Measurements from ENCODE around the gene CACUL1. TPM values are rescaled to one million over a fixed set of nuclear protein-coding genes. Genes with fewer than 3 reads are reported as not detected.

The CACUL1 gene
- total RNA-seq, 4 donors from 2014 or later: 36.4 to 46.3 (median 41.9) TPM

DNA sequence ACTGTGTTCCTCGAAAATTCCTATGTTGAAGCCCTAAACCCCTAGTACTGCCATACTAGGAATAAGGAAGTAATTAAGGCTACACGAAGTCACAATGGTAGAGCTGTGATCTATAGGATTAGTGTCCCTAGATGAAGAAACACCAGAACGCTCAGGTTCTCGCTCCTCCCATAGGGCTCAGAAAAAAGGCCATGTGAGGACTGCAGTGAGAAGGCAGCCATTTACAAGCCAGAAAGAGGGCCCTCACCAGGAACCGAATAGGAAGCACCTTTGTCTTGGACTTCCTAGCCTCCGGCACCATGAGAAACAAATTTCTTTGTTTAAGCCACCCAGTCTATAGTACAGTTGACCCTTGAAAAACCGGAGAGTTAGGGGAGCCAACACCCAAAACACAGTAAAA, 46.2 kb downstream of the CACUL1 start:
- ATAC-seq (ENCODE audit: low FRiP score) (no peak), DNase-seq (ENCODE audit: low spot score) (no peak)
- TF ChIP-seq, protein P1, sequence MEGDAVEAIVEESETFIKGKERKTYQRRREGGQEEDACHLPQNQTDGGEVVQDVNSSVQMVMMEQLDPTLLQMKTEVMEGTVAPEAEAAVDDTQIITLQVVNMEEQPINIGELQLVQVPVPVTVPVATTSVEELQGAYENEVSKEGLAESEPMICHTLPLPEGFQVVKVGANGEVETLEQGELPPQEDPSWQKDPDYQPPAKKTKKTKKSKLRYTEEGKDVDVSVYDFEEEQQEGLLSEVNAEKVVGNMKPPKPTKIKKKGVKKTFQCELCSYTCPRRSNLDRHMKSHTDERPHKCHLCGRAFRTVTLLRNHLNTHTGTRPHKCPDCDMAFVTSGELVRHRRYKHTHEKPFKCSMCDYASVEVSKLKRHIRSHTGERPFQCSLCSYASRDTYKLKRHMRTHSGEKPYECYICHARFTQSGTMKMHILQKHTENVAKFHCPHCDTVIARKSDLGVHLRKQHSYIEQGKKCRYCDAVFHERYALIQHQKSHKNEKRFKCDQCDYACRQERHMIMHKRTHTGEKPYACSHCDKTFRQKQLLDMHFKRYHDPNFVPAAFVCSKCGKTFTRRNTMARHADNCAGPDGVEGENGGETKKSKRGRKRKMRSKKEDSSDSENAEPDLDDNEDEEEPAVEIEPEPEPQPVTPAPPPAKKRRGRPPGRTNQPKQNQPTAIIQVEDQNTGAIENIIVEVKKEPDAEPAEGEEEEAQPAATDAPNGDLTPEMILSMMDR (IDR thresholded peaks at IDR 0.05): no peak

DNA sequence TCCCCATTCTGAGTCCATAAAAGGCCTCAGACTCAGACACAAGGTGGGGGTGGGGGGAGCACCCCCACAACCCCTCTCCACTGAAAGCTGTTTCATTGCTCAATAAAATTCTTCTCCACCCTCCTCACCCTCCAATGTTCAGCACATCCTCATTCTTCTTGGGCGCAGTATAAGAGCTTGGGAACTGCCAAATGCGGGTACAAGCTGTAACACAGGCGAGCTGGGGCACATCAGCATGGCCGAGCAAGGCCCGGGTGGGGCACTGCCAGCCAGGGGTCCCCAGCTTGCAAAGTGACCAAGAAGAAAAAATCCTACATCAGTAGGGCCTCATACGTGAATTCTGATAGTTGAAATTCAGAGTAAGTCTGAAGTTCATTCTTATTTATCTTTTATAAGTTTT, 50.1 kb downstream of the CACUL1 start:
- ATAC-seq (ENCODE audit: low FRiP score) (no peak), DNase-seq (ENCODE audit: low spot score) (no peak)
- TF ChIP-seq, protein P1 (IDR thresholded peaks at IDR 0.05): no peak

DNA sequence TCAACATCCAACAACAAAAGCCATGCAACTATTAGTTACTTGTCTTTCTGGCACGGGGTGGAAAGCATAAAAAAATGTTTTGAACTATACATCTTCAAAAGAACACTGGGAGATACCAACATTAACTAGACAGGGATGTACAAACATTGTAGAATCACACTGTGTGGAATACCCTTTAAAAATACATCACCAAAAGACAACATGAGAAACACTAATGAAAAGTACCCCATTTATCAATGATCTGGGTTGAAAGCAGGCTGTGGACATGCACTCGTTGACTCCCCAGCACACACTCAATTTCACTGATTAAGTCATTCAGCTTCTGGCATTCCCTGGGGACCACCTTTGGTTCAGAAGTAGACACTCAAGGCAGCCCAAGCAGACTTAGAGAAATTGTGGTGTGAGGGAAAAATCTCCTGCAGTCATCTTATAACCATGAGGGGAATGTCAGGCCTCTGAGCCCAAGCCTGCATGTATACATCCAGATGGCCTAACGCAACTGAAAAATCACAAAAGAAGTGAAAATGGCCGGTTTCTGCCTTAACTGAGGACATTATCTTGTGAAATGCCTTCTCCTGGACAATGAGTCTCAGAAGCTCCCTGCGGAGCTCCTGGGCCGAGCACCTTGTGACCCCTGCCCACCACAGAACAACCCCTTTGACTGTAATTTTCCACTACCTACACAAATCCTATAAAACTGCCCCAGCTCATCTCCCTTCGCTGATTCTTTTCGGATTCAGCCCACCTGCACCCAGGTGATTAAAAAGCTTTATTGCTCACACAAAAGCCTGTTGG, 53.0 kb downstream of the CACUL1 start:
- TF ChIP-seq, protein P1 (IDR thresholded peaks at IDR 0.05): no peak
- ATAC-seq (ENCODE audit: low FRiP score) (no peak), DNase-seq (ENCODE audit: low spot score) (no peak)

DNA sequence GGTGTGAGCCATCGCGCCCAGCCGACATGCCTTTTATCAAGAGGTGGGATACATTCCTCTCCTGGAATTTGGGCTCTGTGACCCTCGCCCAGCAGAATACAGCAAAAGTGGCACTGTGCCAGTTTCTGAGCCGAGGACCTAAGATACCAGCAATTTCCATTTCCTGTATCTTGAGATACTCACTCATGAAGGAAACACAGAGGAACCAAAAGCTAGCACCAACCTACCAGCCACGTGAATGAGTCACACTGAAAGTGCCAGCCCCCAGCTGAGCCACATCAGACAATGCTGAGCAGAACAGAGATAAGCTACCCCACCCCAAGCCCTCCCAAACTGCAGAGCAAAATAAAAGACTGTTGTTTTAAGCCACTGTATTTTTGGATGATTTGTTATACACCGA, 56.3 kb downstream of the CACUL1 start:
- DNase-seq (ENCODE audit: low spot score) (no peak), ATAC-seq (ENCODE audit: low FRiP score) (no peak)
- TF ChIP-seq, protein P1 (IDR thresholded peaks at IDR 0.05): no peak

DNA sequence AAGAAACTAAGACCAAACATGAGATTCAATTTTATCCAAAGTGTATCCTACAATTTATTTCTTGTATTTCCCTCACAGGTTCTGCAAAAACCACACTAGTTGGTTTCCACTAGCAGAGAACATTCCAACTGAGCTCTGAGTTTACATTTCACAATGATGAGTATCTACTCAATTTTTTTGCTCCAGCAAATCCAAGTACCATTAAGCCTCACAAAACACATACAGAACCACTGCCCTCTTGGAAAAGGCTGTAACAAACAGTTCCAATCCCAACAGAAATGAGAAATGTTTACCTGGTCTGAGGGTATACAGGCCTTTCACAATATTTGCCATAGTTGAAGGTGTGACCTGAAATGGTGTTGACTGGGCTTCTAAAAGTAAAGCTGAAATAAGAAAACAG, 59.9 kb downstream of the CACUL1 start:
- ATAC-seq (ENCODE audit: low FRiP score): no peak
- TF ChIP-seq, protein P1 (IDR thresholded peaks at IDR 0.05): no peak
- DNase-seq (ENCODE audit: low spot score): no peak

DNA sequence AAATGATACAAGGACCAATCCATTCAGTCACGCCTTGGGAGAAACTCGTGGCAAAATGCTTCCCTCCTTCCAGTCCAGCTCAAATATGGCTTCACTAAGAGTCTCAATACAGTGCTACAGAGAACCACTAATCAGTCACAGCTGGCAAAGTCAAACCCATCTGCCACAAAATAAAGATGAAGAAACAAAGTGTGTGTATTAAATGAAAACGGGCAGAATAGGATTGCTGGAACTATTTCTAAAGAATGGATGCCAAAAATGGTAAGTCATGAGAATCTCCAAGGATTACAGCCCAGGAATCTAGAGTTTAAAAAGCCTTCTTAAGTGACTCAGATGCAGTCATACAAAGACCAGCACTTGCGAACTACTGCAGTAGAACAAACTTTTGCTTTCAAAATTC, 61.9 kb downstream of the CACUL1 start:
- no peak for DNase-seq (ENCODE audit: low spot score)
- TF ChIP-seq, protein P1 (IDR thresholded peaks at IDR 0.05): no peak
- ATAC-seq (ENCODE audit: low FRiP score): peak; percentile 70
